Measurements from ENCODE around the gene SEMA4B. TPM values are rescaled to one million over a fixed set of nuclear protein-coding genes. Genes with fewer than 3 reads are reported as not detected.
"Not testable (repeated sequence)": the region's sequence is repeated elsewhere in the genome, so short reads cannot be mapped to it uniquely, and the experiment has no call there.

The SEMA4B gene
- total RNA-seq, 1 donor from 2014 or later, result 16.7 TPM

DNA sequence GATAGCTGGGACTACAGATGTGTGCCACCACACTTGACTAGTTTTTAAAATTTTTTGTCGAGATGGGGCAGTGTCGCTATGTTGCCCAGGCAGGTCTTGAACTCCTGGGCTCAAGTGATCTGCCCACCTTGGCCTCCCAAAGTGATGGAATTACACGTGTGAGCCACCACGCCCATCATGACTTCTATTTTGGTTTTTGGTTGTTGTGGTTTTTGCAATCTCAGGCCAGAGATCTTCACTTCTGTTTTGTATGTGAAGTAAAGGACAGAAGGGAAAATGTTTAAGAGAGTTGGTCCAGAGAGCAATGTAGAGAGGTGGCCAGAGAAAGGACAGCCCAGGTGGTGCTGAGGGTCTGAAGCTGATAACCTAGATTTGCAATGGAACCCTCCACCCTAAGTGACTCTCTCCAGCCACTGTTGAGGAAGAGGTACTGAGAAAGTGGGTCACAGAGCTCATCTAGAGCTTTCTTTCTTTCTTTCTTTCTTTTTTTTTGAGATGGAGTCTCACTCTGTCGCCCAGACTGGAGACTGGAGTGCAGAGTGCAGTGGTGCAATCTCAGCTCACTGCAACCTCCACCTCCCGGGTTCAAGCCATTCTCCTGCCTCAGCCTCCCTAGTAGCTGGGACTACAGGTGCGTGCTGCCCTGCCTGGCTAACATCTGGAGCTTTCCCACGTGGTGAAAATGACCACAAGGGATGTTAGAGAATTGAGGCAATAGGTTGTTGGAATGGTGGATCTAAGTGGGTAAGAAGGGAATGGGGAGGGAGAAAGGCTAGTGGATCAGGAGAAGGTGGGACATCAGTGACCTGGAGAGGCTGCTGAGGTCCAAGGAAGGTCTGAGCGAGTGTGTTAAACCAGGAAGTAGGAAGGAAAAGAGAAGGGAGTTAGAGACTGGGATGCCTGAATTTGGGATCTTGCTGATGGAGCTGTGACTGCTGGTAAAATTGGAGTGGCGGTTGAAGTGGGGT is 22.4 kb upstream of the SEMA4B start:
- no peak for DNase-seq (ENCODE audit: extremely low read depth, low read depth, low spot score)

DNA sequence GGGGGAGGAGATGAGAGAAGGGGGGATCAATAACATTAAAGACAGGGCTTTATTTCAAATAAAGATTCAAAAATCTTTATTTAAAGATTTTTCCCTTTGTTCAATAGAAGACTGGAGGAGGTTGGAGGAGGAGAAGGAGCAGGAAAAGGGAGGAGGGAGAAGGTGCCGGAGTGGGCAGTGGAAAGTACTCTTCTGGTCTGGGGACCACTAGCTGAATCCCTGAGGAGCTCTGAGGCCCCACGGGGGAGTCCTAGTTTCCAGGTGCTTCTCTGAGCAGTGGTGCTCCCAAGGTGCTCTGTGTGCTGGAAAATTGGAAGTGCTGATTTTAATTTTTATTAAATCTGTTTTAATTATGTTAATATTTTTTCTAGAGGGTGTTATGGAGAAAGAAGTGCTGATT is 19.4 kb upstream of the SEMA4B start:
- no peak for DNase-seq (ENCODE audit: extremely low read depth, low read depth, low spot score)

DNA sequence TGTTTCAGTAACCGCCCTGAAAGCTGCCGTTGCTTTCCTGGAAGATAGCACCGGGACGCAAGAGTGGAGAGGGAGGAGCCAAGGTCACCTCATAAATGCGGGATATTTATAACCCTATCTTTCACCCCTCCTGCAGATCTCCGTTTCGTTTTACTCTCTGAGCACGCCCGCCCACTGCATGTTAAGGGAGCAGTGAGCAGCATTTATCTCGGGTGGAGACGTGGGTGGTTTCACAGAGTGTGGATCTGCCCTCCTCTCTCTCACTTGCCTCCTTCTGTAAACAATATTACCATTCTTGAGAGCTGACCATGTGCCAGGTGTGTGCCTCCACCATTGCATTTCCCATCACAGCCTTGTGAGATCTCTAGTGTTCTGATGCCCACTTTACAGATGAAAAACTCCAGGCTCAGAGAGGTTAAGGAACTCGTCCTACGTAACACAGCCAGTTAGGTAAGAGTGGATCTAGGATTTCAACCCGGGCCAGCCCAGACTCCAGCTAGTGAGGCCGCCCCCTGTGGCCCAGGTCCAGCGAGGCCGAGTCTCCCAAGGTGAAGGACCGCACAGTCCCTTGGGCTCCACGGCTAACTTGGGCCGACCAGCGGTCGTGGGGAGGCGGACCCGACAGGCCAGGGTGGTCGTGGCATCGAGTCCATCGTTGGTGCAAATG is 16.9 kb upstream of the SEMA4B start:
- no peak for DNase-seq (ENCODE audit: extremely low read depth, low read depth, low spot score)

DNA sequence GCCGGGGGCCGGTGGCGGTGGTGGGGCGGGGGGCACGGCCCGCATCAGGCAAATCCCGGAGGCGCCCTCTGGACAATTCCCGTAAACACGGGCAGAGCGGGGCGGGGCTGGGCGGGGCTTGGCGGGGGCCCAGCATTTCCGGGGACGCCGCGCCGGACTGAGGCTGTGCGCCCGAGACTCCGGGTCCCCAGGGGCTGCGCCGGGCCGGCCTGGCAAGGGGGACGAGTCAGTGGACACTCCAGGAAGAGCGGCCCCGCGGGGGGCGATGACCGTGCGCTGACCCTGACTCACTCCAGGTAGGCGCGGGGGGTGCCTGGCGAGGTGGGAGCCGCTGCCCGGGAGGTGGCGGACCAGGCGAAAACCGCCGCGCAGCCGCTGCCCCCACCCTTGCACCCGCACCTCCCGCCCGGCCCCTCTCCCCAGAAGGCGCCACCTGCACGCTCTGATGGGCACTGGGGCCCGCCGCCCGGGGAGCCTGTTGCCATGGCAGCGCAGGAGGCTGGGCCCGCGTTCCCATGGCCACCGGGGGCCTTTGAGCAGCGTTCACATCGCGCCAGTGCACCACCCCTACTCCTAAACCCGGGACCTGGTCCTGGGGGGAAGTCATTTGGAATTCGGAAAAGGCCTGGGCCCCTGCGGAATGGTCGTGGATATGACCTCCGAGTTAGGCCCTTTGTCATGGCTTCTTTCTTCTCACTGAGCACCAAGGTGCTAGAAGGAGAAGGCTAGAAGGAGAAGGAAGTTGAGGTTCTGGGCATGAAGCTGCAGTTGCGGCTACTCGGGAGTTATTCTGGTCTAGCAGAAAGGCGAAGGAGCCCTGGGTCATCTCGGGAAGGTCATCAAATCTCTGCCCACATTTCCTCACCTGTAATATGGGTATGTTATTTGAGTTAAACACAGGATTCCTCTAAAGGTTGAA is 16.1 kb upstream of the SEMA4B start:
- no peak for DNase-seq (ENCODE audit: extremely low read depth, low read depth, low spot score)

DNA sequence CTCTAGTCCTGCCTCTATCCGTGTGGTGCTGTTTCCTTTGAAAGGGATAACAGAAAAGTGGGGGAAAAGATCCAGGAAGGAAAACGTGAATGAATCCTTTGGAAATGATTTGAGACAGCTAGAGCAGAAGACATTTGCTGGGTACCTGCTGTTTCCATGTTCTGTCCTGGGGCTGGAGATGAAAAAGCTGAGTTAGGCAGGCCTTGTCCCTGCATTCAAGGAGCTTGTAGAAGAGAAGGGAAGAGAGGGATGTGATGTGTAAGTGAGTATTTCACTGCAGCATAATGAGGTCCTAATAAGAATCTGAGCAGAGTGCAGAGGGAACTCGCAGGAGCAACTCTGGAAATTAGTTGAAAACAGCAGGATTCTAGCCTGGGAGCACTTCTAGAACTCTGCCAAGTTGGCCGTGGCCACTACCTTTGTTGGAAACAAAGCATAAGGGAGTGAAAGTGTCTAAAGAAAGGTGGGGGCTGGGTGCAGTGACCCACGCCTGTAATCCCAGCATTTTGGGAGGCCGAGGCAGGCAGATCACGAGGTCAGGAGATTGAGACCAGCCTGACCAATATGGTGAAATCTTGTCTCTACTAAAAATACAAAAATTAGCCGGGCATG is 13.8 kb upstream of the SEMA4B start:
- no peak for DNase-seq (ENCODE audit: extremely low read depth, low read depth, low spot score)

DNA sequence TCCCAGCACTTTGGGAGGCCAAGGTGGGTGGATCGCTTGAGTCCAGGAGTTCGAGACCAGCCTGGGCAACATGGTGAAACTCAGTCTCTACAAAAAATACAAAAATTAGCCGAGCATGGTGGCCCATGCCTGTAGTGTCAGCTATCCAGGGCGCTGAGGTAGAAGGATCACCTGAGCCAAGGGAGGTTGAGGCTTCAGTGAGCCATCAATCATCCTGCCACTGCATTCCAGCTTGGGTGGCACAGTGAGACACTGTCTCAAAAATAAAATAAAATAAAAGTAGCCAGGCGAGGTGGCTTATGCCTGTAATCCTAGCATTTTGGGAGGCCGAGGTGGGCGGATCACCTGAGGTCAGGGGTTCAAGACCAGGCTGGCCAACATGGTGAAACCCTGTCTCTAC is 13.1 kb upstream of the SEMA4B start:
- DNase-seq (ENCODE audit: extremely low read depth, low read depth, low spot score), result not testable (repeated sequence)

DNA sequence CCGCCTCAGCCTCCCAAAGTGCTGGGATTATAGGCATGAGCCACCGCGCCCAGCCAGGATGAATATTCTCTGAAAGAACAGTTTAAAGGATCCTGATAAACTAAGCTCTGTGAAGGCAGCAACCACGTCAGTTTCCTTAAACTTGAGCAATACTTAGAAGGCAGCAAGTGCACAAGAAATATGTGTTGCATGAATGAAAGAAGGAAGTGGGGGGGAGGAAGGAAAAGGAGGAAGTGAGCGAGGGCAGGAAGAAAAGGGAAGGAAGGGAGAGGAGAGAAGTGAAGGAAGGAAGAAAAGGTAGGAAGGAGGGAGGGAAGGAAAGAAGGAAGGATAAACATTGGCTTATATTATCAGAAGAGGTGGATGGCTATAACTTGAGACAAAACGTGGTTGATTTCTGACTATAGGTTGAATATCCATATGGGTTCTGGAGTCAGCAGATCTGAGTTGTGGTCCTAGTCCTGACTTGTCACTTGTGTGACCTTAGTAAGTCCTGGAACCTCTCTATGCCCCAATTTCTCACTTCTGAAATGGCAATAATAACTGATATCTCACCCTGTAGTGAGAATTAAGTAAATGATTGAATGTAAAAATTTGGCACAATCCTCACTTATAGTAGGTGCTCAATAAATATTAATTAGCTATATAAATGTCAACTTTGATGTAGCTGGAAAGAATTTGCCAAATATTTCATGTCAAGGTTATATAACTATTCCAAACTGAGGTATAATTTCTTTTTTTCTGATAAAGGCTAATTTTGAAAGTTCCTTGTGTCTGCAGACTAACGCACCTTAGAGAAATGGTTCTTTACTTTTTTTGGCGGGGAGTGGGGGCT is 12.0 kb upstream of the SEMA4B start:
- no peak for DNase-seq (ENCODE audit: extremely low read depth, low read depth, low spot score)

DNA sequence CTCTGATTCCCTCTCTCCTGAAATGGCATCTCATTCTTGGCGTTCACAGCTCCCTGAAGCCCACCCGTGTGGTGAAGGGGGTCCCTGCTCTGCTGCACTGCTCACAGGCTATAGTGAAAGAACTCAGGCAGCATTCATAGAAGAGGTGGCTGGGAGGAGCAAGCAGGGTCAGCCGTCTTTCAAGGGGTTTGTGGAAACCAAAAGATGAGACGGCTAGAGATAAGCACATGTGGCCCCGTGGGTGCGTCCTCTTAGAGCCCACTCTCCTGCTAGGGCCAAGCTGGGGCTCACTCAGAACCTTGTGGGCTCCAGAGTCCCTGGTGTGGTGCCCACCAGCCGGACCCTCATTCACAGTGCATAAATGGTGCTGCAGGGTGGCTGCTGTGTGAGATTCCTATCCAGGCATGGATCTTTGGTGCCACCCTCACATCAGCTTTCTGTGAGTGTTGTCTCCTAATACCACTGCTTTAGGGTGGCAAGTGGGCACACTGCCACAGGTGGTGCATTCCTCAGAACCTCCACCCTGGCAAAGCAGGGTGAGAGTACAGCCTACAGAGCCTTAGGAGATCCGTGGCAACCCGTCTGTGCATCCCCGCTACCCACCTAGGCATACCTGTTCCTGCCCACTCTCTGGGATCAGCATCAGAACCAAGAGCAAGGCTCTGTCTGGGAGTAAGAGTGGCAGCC is 11.2 kb upstream of the SEMA4B start:
- DNase-seq (ENCODE audit: extremely low read depth, low read depth, low spot score), result no peak

DNA sequence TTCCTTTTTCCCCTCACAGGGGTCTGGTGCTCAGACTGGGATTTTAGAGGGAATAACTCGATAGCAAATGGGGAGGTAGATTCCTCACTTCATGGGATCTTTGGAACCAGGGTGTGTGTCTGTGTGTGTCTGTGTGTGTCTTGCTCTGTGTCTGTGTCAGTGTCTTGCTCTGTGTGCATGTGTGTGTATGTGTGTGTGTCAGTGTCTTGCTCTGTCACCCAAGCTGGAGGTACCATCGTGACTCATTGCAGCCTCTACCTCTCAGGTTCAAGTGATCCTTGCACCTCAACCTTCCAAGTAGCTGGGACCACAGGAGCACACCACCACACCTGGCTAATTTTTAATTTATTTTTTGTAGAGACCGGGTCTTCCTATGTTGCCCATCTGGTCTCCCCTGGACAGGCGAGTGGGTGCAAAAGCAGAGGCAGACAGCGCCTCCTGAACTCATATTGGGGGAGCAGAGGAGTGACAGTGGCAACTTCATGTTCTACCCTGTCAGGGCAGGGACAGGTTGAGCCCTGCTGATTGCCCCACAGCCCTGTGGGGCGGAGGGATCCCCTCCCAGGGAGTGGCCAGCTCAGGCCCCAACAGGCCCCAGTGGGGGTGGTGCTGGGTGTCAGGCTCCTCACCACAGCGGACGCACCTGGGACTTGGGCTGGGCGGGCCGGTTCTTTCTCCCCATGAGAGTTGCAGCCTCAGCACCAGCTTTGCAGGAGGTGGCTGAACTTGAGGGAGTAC is 10.4 kb upstream of the SEMA4B start:
- no peak for DNase-seq (ENCODE audit: extremely low read depth, low read depth, low spot score)

DNA sequence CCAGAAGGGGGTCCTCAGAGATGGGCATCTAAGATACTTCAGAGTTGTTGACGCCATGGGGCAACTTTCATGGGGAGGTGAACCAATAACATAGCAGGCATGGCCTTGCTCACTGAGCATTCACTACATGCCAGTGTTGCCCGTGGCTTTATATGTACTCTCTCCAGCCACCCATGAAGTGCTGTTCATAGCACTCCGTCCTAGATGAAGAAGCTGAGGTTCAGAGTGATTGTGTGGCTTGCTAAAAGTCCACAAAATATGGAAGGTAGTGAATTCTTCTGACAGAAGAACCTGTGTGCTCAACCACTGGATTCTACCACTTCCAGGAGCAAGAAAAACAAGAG is 9.8 kb upstream of the SEMA4B start:
- DNase-seq (ENCODE audit: extremely low read depth, low read depth, low spot score), result no peak

DNA sequence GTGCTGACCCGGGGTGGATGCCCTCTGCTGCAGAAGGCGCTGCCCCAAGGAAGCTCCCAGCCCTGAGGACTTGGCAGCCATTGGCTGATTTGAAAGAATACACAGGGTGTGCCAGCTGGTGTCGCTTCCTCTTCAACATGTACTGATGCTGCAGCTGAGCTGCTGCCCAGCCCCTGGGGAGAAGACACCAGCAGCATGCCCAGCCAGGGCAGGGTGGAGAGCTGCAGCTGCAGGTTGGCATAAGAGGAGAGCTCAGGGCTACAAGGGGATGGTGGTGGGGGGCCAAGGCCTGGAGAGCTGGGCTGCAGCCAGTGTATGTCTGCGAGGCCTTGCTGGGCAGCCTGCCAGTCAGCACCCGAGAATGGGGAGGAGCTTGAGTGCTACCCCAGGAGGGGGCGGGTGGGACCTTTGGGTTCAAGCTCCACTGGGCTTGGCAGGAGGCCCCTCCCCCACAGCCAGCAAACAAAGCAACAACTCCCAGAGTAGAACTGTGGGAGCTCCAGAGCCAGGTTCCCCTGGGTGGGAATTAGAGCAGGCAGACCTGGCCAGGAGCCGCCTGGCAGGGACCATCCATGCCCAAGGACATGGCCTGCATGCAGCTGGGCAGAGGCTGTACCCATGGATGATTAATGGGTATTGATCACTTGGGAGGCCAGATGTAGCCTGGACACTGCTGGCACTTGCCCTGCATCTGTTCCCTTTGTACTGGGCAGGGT is 9.2 kb upstream of the SEMA4B start:
- DNase-seq (ENCODE audit: extremely low read depth, low read depth, low spot score), result no peak

DNA sequence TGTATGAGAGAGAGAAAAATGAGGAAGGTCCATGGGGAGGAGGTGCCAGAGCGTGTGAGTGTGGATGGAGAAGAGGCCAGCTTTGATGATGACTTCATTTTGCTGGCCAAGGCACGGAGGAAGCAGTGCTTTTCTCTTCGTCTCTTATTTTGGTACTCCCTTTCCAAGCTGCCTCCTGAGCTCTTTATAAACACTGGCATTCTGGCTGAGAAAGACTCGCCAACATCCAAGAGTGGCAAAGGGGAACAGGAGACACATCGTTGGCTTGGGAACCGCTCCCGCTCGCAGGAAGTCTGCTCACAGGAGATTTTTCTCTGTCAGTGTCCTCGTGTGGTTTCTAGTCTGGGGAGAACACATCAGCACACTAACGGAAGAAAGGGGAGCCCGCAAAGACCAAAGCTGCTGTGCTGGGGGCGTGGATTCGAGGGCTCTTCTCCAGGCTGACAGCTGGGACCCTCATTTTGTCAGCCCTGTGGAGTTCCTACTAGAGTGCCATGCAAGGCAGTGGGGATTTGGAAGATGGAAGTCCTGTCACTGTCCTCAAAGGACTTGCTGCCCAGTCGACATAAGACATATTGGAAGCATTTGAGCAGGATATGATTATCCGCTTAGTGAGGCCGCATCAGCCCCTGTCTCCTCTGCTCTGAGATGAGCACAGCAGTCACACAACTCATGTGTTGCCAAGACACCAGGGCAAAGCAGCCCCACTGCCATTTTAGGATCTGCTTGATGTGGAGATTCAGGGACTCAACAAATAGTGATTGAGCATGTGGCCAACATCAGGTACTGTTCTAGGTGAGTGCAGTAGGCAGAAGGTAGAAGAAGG is 8.0 kb upstream of the SEMA4B start:
- DNase-seq (ENCODE audit: extremely low read depth, low read depth, low spot score), result no peak

DNA sequence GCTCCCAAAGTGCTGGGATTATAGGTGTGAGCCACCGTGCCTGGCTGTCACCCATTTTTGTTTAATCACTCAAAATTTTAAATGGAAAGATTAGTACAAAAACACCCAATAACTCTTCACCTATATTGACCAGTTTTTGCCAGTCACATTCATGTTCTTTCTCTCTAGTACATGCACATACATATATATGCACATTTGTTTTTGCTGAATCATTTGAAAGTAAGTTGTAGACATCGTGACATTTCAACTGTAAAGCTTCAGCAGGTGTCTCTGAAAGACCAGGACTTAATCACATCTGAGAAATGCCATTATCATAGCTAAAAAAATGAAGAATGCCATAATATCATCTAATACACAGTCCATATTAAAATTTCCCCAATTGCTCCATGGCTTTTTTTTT is 6.5 kb upstream of the SEMA4B start:
- DNase-seq (ENCODE audit: extremely low read depth, low read depth, low spot score), result no peak

DNA sequence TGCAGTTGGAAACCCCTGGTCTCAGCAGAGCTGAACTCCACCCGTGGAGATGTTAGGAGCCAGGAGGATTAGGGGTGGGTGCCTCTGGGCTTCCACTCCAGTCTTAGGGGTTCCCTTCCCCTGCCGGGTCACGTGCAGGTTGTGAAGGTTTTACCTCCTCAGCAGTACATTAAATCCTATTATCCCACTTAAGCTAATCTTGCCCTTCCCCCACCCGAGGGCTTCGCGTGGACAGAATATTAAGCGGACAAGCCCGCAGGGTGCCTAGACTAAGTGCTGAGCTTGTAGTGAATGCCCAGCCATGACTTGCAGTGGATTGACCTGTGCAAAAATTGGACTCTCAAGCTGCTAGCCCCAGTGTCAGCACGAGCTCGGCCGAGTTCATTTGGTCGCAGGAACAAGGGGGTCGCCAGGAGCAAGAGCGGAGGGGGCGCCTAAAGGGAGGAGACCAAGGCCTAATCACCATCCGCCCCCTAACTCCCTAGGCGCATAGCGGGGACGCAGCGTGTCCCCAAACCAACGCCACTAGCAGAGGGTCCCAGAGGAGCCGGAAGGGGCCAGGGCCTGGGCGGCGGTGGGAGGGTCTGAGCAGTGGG is 498 bp upstream of the SEMA4B start:
- no peak for DNase-seq (ENCODE audit: extremely low read depth, low read depth, low spot score)

DNA sequence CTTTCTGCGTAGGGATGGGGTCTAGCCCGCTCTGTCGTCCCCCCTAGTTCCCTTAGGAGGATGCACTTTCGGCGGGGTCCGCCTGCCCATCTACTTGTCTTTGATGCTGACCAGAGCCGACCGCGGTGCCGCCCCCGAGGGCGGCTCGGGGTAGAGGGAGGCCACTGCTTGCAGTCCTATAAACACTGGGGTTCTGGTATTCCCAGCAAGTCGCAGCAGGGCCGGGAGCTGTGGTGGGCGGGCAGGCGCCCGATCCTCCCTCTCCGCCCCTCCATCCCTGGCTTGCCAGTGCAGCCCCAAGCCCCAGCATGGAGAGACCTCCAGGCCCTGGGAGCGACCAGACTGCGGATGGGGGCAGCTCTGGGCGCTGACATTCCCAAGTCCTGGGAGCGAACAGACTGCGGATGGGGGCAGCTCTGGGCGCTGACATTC is 830 bp downstream of the SEMA4B start:
- DNase-seq (ENCODE audit: extremely low read depth, low read depth, low spot score), result no peak

DNA sequence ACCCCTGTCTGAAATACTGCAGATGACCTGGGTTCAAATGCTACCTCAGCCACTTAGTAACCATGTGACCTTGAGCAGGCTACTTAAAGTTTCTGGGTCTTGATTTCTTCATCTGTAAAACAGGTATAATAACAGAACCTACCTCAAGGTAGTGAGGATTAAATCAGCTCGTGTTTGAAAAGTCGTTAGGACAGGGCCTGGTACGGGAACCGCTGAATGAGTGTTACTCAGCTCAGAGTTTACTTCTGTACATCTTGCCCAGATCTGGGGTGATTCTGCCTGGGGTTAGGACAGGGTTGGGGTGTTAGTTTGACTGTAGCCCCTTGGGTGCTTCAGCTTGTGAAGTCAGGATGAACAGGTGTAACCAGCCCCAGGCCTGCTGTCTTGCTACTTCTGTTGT is 1.8 kb downstream of the SEMA4B start:
- no peak for DNase-seq (ENCODE audit: extremely low read depth, low read depth, low spot score)

DNA sequence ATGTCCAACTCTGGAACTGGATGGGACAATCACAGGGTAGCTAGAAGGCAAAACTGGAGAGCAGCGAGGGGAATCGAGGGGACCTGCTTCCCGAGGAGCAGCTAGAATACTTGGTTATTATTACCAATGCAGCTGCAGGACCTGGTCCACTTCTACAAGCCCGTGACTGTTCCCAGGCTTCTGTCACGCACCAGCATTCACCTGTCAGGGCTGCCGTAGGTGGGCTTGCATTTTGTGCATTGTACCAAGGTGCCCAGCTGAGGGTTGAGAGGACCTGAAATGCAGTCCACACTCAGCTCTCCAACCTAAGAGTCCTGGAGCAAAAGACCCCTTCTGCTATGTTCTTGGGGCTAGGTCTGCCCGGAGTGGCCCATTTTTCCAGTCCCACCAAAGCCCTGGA is 2.3 kb downstream of the SEMA4B start:
- no peak for DNase-seq (ENCODE audit: extremely low read depth, low read depth, low spot score)
